ENCODE data around the gene MAP7D2.
"Not testable (repeated sequence)": the region's sequence is repeated elsewhere in the genome, so short reads cannot be mapped to it uniquely, and the experiment has no call there.

Gene MAP7D2

DNA sequence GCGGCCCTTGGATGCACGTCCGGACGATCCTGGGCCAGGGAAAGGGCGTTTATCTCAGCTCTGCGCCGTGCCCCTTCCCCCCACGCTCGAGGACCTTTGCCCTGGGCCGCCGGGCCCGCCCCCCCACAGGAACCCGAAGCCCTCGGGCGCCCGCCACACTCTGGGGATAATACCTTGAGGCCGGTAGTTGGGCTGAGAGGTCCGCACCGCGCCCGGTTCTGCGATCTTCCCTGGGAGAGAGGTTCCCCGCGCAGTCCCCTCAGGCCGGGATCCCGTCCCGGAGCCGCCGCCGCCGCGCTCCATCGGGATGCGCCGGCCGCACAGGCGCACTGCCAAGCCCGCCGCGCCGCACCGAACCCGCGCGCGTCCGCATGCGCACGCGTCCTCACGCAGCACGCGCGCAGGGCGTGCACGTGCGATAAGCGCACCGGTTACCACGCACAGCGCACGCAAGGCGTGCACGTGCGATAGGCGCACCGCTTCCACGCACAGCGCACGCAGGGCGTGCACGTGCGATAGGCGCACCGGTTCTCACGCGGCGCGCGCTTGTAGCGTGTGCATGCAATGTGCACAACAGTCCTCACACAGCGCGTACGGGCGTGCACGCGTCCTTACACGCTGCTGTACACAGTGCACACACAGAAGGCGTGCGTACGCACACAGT, at the start of gene MAP7D2:
MAP7D2 (minus strand) TSS at position 331 of the 664 bp plus-strand sequence; CDS start at position 303, 28 bp downstream.
- DNase-seq: peak; percentile 25

DNA sequence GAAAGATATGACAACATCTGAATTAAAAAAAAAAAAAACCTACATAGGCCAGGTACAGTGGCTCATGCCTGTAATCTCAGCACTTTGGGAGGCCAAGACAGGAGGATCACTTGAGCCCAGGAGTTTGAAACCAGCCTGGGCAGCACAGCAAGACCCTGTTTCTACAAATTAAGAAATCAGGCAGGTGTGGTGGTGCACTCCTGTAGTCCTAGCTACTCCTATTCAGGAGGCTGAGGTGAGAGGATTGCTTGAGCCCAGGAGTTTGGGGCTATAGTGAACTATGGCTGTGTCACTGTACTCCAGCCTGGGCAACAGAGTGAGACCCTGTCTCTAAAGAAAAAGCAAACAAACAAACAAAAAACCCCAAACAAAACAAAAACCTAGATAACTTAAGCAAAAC, 45.8 kb upstream of the MAP7D2 start:
- not testable (repeated sequence) for DNase-seq

DNA sequence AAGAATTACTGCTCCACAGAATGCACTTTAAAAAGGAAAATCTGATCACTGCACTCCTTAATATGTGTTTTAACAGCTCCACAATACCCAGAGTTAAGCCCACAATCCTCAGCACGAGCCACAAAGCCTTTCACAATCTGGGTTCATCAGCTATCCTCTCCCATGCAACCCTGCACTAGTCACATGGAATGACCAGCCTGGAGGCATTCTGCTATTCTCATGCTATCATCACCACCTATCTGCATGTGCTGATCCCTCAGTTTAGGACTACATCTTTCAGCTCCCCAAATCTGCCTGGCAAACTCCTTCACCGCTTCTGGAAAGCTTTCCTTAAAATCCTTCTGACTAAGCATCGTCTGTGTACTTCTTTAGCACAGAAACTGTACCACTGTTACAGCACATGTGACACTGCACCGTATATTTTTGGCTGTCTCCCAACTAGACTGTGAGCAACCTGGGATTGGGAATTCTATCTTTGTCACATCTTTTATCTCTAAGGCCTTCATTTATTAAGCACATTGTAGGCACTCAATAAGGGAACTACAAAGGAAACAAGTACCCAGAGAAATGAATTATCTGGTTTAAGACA, 43.2 kb upstream of the MAP7D2 start:
- no peak for DNase-seq

DNA sequence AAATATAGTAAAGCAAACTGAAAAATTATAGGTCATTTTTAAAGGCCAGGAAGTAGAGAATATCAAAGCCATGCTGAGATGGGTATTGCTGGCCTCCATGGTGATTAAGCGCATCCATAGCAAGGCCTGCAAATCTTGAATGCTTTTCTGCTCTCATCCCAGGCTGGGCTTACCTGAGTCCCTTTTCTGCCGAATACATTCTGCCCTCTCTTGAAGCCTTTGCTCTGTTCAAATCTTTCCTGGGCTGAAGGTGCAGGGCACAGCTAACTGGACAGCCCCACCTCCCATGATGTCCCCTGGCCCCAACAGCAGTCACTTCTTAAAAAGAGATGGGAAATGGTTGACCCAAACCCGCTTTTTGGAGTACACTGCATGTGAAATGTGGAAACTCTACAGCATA, 35.0 kb upstream of the MAP7D2 start:
- no peak for DNase-seq

DNA sequence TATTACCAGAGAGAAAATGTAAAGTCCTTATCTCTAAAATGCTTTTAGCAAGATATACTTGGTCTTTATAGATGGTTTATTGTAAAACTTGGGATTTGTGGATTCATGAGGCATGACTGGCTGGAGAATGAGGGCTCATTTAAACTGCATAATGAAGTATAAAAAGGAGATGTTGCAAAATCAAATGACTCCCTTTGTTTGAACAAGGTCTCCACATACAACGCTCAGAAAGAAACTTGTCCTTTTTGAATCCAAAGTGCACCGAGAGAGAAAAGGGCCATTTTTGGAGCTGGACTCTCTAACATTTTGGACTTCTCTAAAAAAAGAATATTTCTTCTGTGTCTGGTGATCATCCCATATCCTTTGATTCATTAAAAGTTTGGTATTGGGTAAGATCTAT, 32.6 kb upstream of the MAP7D2 start:
- DNase-seq: no peak

GRCh38 chrX:20147561-20147960, 30.9 kb upstream of the MAP7D2 start:
- no peak for DNase-seq

DNA sequence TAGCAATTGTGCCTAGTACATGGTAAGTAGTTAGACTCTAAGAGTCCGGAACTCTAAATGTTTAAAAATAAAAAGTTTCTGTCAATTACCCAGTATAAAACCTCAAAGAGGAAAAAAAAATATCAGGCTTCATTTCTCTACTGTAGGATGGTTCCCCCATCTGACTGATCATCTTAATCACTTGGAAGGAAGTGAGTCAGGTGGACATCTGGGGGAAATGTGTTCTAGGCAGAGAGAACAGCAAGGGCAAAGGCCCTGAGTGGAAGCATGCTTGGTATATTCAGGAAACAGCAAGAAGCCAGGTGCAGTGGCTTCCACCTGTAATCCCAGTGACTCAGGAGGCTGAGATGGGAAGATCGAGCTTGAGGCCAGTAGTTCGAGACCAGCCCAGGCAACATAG, 27.8 kb upstream of the MAP7D2 start:
- peak; percentile 26 for DNase-seq

DNA sequence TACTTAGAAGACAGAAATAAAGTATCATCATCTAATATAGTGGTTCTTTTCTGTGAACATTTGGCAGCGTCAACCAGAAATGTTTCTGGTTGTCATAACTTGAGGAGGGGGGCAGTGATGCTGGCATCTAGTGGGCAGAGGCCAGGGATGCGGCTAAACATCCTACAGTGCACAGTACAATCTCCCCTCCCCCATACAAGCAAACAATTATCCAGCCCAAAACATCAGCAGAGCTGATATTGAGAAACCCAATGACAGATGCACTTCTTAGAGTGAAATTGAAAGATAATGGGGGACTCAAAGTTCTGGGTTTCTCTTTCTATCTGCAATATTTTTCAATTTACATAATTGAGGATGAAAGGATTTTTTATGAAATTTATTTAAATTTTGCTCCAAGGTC, 26.9 kb upstream of the MAP7D2 start:
- DNase-seq: peak; percentile 31

DNA sequence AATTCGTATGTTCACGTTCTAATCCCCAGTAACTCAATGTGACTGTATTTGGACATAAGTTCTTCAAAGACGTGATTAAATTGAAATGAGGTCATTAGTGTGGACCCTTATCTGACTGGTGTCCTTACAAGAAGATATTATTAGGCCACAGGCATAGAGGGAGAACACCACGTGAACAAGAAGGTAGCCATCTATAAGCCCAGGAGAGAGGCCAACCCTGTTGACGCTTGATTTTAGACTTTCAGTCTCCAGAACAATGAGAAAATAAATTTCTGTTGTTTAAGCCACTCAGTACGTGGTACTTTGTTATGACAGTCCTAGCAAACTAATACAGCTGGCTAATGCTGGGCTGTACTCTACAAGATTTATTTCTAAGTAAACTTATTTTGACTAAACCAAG, 26.4 kb upstream of the MAP7D2 start:
- peak; percentile 11 for DNase-seq

DNA sequence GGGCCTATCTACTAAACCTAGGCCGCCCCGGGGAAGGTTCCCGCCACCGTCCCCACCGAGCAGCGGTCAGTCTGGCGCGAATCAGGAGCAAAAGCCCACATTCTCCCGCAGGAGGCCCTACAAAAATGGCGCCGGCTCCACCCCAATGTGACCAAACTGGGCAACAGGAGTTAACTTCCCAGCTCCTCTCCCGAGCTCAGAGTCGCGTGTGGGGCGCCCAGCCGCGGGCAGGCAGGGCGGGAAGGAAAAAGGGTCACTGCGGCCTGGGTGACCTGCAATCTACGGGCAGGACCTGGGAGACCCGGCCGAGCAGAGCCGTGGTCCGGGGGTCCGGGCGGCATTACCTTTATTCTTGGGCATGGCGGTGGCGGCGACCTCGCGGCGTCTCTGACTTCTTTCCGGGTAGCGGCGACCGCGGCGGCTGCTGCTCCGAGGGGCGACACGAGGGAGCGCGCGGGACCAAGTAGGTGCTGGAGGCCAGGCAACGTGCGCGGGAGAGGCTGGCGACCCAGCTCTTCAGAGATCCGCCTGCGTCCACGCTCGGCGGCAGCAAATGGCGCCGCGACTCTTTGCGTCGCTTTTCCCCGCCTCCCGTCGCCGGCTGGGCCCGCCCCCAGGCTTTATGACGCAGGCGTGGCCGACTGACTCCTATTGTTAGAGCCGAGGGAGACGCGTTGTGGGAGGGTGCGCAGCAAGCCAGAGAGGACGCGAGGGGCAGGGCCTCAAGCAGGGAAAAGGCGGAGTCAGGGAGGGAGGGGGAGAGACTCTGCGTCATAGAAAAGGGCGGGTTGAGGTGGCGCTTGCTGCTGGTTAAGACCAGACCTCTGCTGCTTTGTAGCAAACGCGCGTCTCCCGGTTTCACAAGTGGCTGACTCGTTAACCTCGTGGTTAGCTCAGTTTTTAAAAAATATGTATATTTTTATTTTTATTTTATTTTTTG, 24.8 kb upstream of the MAP7D2 start, which contains the start of gene EIF1AX:
EIF1AX (minus strand) TSS at position 558 of the 940 bp plus-strand sequence; CDS start at position 360, 198 bp downstream.
- peak; percentile 98 for DNase-seq

- DNase-seq: peak; percentile 33
These were observed 23.7 kb upstream of the MAP7D2 start for GRCh38 chrX:20140420-20140819.

DNA sequence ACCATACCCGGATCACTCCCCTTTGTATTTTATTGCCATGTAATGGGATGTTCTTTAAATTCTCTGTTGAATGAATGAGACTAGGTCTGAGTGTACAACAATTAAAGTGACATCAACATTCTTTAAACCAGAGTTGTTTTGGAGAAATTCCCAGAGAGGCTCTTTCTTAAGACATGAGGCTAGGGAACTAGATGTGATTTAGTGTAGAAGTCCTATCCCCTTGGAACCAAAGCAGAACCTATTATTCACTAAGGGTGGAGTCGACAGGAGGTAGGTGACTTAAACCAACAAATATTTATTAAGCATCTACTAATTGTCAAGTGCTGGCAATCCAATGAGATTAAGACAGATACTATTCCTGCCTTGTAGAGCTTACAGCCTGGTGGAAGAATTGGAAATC, 23.3 kb upstream of the MAP7D2 start:
- no peak for DNase-seq

DNA sequence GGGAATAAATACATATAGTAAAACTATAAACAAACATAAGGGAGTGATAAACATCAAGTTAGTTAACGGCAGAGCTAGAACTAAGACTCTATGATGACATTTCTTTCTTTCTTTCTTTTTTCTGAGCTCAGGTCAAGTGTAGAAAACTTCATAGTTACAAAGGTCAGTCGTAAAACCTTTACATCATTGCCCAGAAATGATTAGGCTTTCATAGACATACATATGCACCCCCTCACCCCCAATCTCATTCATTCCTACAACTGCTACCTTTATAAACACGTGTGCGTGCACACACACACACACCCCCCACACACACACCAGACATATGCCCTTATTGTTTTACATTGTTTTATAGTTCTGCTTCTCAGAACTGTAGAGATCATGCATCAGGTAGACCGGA, 19.2 kb upstream of the MAP7D2 start:
- no peak for DNase-seq

GRCh38 chrX:20132666-20133065, 16.0 kb upstream of the MAP7D2 start:
- peak; percentile 27 for DNase-seq

- DNase-seq: no peak
These were observed 13.7 kb upstream of the MAP7D2 start for GRCh38 chrX:20130357-20130756.

DNA sequence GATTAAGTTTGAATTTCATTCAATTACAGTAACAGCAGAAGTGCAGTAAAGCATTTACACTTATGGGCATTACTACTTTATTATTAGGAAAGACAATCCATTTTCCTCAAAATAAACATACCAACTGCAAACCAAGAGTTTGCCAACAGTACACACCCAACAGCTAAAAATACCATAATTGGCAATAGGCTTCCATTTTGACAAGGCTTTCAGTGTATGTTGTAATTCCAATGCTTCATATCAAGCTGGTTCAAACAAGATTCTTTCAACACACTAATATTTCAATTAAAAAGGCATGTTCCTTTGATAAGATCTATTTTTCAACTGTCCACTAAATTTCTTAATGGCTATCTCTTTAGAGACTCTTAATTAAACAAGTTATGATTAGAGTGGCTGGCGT, 12.8 kb upstream of the MAP7D2 start:
- no peak for DNase-seq

DNA sequence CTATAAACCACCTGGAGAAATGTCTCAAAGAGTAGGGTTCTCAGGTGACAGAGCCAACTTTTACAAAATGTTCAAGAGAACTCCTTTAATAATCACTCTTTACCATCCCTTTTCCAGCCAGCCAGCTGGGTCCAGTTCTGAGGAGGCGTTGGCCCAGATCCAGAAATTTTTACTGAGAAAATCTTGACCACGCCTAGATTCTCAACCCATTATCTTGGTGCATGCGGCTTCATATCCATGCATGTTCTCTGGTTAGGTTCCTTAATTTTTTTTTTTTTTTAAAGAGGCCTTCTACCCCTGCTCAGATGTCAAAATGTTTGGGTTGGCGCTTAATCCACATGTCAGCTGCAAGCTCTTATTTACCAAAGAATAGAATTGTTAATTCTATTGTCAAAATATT, 12.0 kb upstream of the MAP7D2 start:
- peak; percentile 75 for DNase-seq

DNA sequence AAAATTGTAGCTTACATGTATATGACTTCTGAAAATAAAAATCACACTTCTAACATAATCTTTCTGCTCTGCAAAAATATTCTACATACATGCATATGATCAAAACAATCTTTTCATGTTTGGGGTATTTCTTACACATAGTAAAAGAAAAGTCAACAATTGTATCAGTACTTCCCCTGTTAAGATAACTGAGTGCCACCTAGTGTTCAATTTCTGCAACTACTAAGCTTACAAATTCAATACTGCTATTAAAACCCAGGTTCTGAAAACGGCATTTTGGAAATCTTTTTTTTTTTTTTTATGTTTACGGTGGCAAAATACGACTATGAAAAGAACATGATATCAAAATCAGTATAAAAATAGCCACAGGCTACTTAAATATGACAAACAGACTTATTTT, 10.7 kb upstream of the MAP7D2 start:
- DNase-seq: not testable (repeated sequence)

DNA sequence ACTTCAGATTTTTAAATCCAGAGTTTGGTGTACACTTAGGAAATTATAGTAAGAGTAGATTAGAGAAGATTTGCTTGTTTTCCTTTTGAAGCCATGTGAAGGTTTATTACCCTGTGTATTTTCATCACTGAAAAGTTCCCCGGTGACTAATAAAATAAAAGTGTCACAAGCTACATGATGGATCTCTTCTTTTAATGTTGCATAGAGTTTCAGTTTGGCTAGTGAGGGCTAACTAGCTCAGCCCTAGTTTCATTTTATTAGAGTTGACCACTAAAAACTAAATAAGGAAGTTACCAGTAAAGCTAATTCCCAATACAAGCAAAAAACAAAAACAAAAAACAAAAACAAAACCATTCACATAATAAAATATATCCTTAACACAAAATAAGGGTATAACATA, 10.1 kb upstream of the MAP7D2 start:
- DNase-seq: not testable (repeated sequence)

DNA sequence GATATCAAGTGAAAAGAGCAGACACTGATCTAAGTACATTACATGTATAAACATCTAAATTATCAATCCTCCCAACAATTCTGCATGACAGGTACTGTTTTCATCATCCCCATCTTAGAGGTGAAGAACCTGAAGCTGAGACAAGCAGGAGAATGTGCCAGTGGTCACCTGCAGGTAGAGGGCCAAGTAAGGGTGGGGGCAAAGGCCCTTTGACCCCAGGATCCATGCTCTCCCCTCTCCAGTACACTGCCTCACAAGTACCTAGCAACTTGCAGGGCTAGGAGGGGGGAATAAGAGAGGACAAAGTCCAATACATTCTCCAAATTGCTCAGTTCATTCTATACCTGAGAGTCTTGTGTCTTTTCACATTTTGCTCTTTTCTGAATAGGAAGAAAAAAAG, 8.3 kb upstream of the MAP7D2 start:
- DNase-seq: no peak

GRCh38 chrX:20118065-20118824, 1.5 kb upstream of the MAP7D2 start:
- DNase-seq: peak; percentile 27

DNA sequence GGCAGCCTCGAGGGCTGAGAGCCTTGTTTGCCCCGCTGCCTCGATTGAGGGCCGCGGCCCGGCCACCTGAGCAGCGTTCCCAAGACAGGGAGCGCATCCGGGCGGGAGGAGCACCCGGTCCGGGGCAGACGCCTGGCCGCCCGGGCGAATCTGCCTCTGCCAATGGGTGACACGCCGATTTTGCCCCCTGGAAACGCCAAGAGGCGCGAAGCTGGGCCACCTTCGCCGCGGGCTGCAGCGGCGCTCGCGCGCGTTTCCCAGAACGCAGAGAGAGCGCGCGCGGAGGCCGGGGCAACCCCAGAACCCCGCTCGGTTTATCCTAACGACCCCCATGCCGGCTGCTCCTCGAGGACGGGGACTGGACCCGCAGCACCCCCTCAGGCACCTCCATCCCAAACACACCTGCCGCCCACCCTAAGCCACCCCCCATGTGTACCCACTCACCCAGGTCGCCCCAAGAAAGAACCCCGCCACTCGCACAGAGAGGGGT, 575 bp downstream of the MAP7D2 start:
- DNase-seq: peak; percentile 18

Measured in hematopoietic multipotent progenitor cell treated with erythropoietin and hydrocortisone succinate and interleukin-3 and kit ligand, for 4 days (in vitro differentiated cells).